SK-N-DZ (cell line): ENCODE data around the gene PHKA1.
"Not testable (repeated sequence)": the region's sequence is repeated elsewhere in the genome, so short reads cannot be mapped to it uniquely, and the experiment has no call there.

Source experiments
- DNase-seq: peaks from one replicate; pipeline ENCODE4 v3.0.0-alpha.2; 2015; ENCODE audit warnings: low spot score

The PHKA1 gene

DNA sequence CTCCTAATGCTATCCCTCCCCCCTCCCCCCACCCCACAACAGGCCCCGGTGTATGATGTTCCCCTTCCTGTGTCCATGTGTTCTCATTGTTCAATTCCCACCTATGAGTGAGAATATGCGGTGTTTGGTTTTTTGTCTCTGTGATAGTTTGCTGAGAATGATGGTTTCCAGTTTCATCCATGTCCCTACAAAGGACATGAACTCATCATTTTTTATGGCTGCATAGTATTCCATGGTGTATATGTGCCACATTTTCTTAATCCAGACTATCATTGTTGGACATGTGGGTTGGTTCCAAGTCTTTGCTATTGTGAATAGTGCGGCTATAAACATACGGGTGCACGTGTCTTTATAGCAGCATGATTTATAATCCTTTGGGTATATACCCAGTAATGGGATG lies 44.6 kb downstream of the PHKA1 start:
- not testable (repeated sequence) for DNase-seq

DNA sequence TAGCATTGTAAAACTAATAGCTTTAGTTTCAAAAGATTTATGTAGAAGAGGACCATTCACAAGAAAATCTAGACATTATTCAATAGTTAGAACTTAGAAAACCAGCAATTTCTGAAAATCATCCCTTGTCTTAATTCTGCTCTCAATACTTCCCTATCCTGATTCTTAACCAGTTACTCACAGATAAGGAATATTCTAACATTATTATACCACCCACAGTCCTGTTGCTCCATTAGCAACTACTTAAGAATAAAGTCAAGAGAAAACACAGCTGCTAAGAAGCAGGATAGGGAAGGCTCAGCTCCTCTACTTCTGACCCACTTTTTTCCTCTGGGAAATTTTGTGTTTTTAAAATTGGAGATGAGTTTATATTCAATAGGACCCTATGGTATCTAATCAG lies 47.7 kb downstream of the PHKA1 start:
- DNase-seq, result no peak

DNA sequence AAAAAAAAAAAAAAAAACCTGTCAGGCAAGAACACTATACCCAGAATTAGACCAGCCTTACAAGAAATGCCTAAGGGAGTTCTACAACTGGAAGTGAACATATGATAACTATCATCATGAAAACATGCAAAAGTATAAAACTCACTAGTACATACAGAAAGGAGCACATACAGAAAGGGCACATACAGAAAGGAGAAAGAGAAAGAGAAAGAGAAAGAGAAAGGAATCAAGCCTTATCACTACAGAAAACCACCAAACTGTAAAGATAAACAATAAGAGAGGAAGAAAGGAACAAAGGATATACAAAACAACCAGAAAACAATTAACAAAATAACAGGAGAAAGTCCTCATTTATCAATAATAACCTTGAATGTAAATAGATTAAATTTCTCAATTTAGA lies 50.4 kb downstream of the PHKA1 start:
- DNase-seq, result no peak

DNA sequence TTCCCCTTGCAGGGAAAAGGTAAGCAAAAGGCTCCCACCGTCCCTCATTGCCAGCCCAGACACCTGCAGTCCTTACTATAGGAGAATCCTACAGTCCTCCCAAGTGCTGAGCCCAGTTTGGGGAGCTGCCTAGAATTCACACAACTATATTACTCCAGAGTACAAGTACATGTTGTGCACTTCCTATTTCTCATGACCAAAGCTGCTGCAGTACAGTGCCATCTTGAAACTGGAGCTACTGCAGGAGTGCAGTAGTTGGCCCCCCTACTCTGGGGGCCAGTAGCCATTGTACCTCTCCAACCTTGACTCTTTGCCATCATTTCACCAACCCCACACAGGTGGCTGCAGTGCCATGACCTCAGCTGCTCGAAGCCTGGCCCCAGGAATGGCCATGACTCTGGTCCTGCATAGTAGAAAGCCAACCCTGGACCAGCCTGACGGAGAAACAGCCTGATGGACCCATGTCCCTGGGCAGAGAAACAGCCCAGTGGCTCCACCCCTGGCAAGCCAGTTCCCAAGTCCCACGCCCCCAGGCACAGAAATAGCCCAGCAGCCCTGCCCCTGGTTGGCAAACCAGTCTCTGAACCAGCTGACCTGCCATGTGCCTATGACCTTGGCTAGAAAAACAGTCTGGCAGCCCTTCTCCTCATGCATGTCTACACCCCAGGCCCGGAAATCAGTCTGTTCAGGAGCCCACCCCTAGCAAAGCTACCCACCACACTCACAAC lies 51.9 kb downstream of the PHKA1 start:
- DNase-seq, result no peak

GRCh38 chrX:72659723-72660122 lies 54.4 kb downstream of the PHKA1 start:
- DNase-seq, result no peak

- no peak for DNase-seq
These were observed 62.0 kb downstream of the PHKA1 start for GRCh38 chrX:72652082-72652481.

GRCh38 chrX:72644946-72645345 lies 69.2 kb downstream of the PHKA1 start:
- DNase-seq, result no peak

DNA sequence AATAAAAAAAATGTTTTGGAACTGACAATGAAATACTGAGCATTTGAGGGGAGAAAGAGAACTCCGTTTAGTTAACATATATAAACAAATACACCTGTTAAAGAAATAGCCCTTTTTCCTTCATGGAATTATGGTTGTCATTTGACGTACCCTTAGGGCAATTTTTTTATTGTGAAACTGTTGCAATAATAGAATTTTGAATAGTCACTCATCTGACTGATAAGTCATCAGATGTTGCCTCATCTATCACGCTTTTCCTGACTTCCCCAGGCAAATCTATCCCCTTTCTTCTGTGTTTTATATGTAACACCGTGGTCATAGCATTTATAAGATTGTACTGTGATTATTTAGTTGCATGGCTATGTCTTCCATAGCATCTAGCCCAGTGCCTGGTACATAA lies 72.5 kb downstream of the PHKA1 start:
- DNase-seq, result no peak

DNA sequence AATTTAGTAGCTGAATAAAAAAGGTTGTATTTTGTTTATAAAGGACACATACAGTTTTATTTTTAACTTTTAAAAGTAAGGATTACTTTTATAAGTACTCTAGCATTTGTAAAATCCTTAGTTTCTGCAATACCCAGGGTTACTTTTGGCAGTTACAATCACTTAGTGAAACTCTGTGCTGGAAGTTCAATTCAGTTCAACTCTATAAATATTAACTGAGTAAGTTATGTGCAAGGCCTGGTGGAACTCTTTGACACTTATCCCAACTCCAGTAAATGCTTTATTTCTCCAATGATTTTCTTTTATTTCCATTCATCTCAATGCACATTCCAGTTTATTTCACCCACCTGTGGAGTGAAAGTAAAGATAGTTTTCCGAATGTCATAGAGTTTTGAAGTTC lies 78.2 kb downstream of the PHKA1 start:
- no peak for DNase-seq

DNA sequence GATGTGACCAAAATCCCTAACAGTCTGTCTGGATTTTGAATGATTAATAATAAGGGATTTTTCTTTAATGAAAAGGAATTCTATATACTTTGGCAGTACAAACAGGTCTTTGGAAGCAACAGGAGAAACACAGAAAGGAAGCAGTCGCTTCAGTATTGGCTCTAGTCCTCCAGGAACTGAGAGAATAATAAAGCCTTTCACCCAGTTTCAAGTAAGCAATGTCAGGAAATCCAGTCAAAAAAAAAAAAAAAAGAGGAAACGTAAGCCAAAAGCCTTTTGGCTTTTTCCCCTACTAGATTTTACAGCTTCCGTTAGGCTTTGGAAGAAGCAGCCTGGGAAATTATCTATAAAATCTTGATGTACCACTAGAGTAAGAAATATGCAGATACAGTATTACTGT lies 79.8 kb downstream of the PHKA1 start:
- DNase-seq, result no peak

DNA sequence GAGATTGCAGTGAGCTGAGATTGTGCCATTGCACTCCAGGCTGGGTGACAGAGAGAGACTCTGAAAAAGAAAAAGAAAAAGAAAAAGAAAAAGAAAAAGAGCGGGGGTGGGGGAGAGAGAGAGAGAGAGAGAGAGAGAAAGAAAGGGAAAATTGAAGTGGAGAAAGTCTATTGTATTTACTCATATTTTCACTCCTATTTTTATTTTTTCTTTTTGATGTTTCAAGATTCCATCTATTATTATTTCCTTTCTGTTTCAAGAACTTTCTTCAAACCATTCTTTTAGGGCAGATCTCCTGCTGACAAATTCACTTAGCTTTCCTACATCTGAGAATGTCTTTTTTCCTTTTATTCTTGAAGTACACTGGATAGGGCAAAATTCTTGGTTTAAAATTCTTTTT lies 83.9 kb downstream of the PHKA1 start:
- DNase-seq, result no peak

- no peak for DNase-seq
These were observed 89.9 kb downstream of the PHKA1 start for GRCh38 chrX:72624194-72624593.

DNA sequence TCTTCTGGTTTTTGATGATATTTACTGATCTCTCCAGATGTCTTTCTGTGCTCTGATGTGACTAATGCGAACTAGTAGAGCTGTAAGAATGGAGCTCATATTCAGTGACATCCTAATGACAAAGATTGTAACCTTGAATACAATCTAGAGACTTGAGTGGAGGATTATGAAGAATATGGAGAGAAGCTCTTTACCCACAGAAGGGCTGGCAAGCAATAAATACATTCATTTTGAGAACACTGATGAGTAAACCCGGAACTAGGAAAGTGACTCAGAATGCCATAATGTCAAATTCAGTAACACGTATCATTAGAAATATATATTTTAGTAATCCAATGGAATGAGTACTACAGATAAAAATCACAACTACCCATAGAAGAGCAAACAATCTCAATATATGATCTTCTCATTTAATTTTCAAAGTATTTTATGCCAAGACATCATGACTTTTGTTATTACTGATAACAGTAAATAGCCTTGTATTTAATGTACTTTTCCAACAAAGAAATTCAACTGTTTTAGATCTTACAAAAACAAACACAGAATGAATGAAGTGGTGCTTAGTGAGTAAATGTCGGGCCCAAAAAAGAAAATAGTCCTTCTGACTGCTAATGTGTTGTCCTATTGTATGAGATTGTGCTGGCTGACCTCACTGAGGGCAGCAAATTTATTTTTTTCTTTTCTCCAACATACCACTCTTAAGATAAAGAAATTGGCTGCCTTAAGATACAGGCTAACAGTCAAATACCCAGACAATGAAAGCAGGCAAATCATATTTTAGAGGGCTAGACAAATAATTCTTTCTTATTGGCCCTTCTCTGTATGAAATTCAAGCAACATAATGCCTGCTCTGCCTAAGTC lies 92.3 kb downstream of the PHKA1 start:
- DNase-seq, result no peak

GRCh38 chrX:72621163-72621562 lies 92.9 kb downstream of the PHKA1 start:
- DNase-seq, result no peak

DNA sequence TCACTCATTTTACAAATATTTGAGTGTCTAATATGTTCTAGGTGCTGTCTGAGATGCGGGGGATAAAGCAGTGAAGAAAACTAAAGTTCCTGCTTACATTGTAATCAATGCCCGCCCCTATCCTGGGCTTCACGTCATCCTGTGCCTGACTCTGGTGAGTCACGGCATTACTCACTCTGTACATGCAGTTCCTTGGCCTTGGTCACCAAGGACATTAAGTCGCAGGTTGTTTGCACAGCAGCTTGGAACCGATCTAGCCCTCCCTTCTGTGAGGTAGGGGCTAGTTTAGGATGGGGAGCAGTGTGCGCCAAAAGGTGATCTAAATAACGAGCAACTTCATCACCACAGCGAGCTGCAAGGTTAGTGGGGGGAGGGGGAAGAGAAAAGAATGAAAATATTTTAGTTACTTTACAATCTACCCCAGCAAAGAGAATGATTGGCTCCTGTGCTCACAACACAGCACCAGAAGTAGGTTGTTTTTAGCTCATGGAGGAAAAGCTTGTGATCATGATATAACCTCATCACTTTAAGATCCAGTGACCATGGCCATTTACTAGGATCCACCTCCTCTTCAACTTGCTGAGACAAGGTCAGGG lies 93.5 kb downstream of the PHKA1 start:
- no peak for DNase-seq

DNA sequence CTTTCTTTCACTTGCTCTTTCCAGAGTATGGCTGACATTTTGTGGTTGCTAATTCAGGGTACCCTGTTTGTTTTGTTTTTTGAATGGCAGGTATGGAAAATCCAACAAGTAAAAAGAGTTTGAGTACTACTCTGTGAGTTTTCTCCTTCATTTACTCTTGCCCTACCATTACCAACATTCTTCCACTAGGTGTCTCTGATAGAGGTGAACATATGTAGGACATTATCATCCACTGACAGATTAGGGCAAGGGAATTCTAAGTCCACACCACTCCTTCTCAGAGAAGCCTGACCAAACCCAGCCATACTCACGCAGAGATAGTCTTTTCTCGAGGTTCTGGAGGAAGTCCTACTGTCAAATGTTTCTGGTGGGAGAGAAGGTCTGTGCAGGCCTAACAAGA lies 104.8 kb downstream of the PHKA1 start:
- no peak for DNase-seq

GRCh38 chrX:72604705-72605104 lies 109.4 kb downstream of the PHKA1 start:
- DNase-seq, result no peak

- no peak for DNase-seq
These were observed 110.0 kb downstream of the PHKA1 start for GRCh38 chrX:72604112-72604511.

DNA sequence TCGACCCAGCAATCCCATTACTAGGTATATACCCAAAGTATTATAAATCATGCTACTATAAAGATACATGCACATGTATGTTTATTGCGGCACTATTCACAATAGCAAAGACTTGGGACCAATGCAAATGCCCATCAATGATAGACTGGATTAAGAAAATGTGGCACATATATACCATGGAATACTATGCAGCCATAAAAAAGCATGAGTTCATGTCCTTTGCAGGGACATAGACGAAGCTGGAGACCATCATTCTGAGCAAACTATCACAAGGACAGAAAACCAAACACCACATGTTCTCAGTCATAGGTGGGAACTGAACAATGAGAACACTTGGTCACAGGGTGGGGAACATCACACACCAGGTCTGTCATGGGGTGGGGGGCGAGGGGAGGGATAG lies 123.1 kb downstream of the PHKA1 start:
- DNase-seq, result not testable (repeated sequence)

- no peak for DNase-seq
These were observed 129.9 kb downstream of the PHKA1 start for GRCh38 chrX:72584163-72584562.

- DNase-seq, result no peak
These were observed 137.8 kb downstream of the PHKA1 start for GRCh38 chrX:72576141-72576894.

DNA sequence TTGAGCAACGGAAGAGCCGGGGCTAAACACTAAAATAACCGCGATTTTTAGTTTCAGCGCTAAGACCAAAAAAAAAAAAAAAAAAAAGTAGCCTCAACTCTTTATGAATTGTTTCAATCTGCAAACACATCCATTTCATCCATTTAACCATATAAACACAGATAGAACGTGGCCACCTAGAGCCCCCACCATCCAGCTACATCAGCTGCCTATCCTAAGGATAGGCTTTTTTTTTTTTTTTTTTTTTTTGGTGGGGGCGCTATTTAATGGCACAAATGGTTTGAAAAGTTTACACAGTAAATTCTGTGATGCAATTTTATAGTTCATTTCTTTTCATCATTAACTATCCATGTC lies 141.0 kb downstream of the PHKA1 start:
- DNase-seq, result no peak
